Suprapubic skin (tissue), 4 donors: ENCODE data around the gene TNFRSF1B.

ENCODE experiments used
- CTCF ChIP-seq, 2 donors: fragments of 200-600 bp in 1 of 2; fragments of 450-650 bp in 1 of 2; sonication (generic) in 1 of 2; IDR thresholded peaks; one replicate each; pipeline ENCODE4 v1.5.1; 2016 to 2019; ENCODE audit warnings: antibody characterized with exemption in 2 of 2, mild to moderate bottlenecking in 1 of 2, moderate library complexity in 1 of 2
- EP300 ChIP-seq: sonication (generic); formaldehyde crosslinking; IDR thresholded peaks from one replicate; pipeline ENCODE4 v1.6.1; 2017; ENCODE audit warnings: antibody characterized with exemption
- POLR2A ChIP-seq, 2 donors: fragments of 450-650 bp; IDR thresholded peaks; one replicate each; pipeline ENCODE4 v1.6.1; 2017; ENCODE audit warnings: antibody characterized with exemption in 2 of 2, mild to moderate bottlenecking in 2 of 2, moderate library complexity in 2 of 2
- POLR2AphosphoS5 ChIP-seq, 3 donors: sonication (generic); formaldehyde crosslinking; IDR thresholded peaks; one replicate each; pipeline ENCODE4 v1.6.1; 2017; ENCODE audit warnings: antibody characterized with exemption in 3 of 3

- TF ChIP-seq CTCF (IDR thresholded peaks at IDR 0.05): no peak
- no peak for TF ChIP-seq EP300
- no peak for TF ChIP-seq POLR2A (IDR thresholded peaks at IDR 0.05)
- no peak for TF ChIP-seq POLR2AphosphoS5 (IDR thresholded peaks at IDR 0.05)
These were observed 37.2 kb upstream of the TNFRSF1B start for GRCh38 chr1:12129624-12130023.
